ENCODE measurements around the gene HOXA3. TPM values are rescaled to one million over a fixed set of nuclear protein-coding genes. Genes with fewer than 3 reads are reported as not detected.

The HOXA3 gene
- total and polyA plus RNA-seq, 4 donors = 6.2 to 36.9 (median 19.0) TPM

DNA sequence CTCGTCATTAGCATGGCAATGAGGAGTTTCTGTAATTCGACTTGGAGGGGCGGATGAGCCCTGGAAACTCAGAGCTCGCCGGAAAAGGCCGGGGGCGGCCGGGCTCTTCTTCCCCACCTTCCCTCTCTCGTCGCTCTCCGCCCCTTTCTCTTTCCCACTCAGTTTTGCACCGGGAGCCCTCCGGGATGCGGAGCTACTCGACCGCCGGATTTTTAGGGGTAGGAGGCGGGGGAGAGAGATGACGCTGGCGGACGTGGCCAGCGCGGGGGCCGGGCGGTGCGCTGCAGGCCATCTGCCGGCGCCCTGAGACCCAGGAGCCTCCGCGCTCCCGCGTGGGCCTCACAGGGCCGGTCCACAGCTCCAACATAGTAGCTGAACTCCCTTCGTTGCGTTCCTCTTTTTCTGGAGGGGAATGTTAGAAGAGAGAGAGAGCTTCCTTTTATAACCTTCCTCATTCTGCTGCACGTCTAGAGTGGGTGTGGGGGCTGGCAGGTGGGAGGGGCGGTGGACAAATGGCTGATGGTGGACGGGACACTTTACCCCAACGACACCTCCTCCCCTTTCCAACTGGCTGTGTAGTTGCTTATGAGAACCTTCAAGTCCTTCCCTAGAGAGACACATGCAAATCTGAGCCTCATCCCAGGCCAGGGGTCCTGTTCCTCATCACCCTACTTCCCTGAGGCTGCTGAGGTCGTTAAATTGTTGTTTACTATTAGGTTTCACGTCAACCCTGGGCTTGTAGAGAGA, 55.4 kb downstream of the HOXA3 start:
- Histone ChIP-seq H3K36me3 (ENCODE audit: control insufficient read depth, insufficient read depth, low read length) (peaks cover 5% of the 10 kb centered on the region), H3K27me3 (ENCODE audit: control insufficient read depth, insufficient read depth, low read length) (peaks cover 28% of the 10 kb centered on the region), H3K27ac (ENCODE audit: low read depth, low read length) (peak overlapping the region; percentile 98), H3K9me3 (ENCODE audit: control insufficient read depth, insufficient read depth, low read length) (no peaks in the 10 kb centered on the region), H3K4me3 (ENCODE audit: low read depth, low read length) (peak overlapping the region; percentile 85), H3K4me1 (ENCODE audit: control insufficient read depth, insufficient read depth, low read length) (peaks cover 43% of the 10 kb centered on the region)
- DNase-seq (ENCODE audit: low read depth in 4 of 6, low spot score in 6 of 6) = peak in 4 of 6 donors; percentile 29 to 78 (median 54)
- WGBS (ENCODE audit: insufficient coverage) = 0% methylated on average over 25 of the region's 41 CpGs

DNA sequence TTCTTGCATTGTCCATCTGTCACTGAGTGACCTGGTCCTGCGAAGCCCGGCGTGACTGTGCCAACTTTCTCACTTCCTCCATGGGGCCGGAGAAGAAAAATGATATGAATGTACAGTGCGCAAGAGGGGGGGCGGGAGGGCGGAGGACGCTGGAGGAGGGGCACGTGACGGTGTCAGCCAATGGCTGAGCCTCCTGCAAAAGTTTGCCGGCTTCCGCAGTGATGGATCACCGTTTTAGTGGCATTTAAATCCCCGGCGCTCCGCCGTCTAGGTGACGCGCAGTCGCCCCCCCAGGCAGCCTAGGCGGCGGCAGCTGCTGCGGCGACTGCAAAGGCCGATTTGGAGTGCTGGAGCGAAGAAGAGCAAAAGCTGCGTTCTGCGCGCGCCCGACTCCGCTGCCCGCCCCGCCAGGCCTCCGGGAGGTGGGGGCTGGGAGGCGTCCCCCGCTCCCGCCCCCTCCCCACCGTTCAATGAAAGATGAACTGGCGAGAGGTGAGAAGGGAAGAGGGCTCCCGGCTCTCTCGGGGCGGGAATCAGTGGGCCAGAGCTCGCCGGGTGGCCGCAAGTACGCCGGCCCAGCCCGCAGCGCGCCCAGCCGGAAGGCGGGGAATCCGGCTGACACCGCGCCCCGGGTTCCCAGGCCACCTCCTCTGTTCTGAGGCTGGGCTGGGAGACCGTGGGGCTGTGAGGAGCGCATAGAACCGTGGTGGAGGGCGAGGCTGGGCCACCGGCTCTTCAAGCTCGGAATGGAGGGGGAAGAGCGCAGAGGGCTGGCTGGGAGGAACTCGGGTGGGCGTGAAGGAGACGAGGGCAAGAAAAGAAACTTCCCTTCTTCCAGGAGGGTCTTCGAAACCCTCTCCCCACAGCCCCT, 56.3 kb downstream of the HOXA3 start, which contains the start of gene HOXA1:
Gene HOXA1 (minus strand): TSS at position 104 of the 871 bp plus-strand sequence. CDS start 88 bp downstream, at position 16.
- Histone ChIP-seq H3K4me1 (ENCODE audit: control insufficient read depth, insufficient read depth, low read length) (peaks cover 44% of the 10 kb centered on the region), H3K36me3 (ENCODE audit: control insufficient read depth, insufficient read depth, low read length) (peaks cover 5% of the 10 kb centered on the region), H3K4me3 (ENCODE audit: low read depth, low read length) (peak within 1 kb of the TSS; percentile 85), H3K27ac (ENCODE audit: low read depth, low read length) (peak within 1 kb of the TSS; percentile 98), H3K27me3 (ENCODE audit: control insufficient read depth, insufficient read depth, low read length) (peaks cover 23% of the 10 kb centered on the region), H3K9me3 (ENCODE audit: control insufficient read depth, insufficient read depth, low read length) (no peaks in the 10 kb centered on the region)
- WGBS (ENCODE audit: insufficient coverage) = under 1% methylated on average over 59 of the region's 68 CpGs
- DNase-seq (ENCODE audit: low read depth in 4 of 6, low spot score in 6 of 6) = peak in 4 of 6 donors; percentile 74 to 98 (median 86)

DNA sequence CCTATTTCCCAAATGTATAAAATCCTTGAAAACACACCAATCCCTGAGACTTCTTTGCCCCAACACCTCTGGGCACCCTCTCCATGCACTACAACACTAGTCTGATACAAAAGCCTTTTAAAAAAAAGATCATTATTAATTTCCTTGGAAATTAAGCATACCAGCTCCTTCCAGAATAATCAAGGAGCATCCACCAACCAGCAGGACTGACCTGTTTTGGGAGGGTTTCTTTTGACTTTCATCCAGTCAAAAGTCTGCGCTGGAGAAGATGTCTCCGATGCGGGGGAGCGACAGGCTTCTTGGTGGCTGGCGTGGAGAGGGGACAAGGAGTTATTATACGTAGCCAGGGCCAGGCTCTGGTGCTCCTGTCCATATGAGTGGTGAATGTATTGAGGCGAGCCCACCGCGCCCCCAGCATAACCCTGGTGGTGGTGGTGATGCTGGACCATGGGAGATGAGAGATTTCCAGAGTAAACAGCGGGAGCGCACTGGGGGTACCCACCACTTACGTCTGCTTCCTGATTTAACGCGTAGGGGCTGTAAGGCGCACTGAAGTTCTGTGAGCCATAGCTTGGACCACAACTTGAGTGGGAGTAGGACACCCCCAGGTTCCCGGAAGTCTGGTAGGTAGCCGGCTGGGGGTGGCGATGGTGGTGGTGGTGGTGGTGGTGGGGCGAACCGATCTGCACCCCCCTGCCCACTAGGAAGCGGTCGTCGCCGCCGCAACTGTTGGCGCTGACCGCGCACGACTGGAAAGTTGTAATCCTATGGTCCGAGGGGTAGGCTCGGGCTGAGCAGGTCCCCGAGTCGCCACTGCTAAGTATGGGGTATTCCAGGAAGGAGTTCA, 57.1 kb downstream of the HOXA3 start:
- no peaks in the 10 kb centered on the region for H3K9me3 ChIP-seq (ENCODE audit: control insufficient read depth, insufficient read depth, low read length)
- peaks cover 5% of the 10 kb centered on the region for H3K36me3 ChIP-seq (ENCODE audit: control insufficient read depth, insufficient read depth, low read length)
- peak overlapping the region; percentile 85 for H3K4me3 ChIP-seq (ENCODE audit: low read depth, low read length)
- peaks cover 40% of the 10 kb centered on the region for H3K4me1 ChIP-seq (ENCODE audit: control insufficient read depth, insufficient read depth, low read length)
- H3K27me3 ChIP-seq (ENCODE audit: control insufficient read depth, insufficient read depth, low read length) = peaks cover 23% of the 10 kb centered on the region
- 16% methylated on average over 30 of the region's 33 CpGs for WGBS (ENCODE audit: insufficient coverage)
- DNase-seq (ENCODE audit: low read depth in 4 of 6, low spot score in 6 of 6) = peak in 2 of 6 donors; percentile 40 to 52
- H3K27ac ChIP-seq (ENCODE audit: low read depth, low read length) = peak overlapping the region; percentile 65

DNA sequence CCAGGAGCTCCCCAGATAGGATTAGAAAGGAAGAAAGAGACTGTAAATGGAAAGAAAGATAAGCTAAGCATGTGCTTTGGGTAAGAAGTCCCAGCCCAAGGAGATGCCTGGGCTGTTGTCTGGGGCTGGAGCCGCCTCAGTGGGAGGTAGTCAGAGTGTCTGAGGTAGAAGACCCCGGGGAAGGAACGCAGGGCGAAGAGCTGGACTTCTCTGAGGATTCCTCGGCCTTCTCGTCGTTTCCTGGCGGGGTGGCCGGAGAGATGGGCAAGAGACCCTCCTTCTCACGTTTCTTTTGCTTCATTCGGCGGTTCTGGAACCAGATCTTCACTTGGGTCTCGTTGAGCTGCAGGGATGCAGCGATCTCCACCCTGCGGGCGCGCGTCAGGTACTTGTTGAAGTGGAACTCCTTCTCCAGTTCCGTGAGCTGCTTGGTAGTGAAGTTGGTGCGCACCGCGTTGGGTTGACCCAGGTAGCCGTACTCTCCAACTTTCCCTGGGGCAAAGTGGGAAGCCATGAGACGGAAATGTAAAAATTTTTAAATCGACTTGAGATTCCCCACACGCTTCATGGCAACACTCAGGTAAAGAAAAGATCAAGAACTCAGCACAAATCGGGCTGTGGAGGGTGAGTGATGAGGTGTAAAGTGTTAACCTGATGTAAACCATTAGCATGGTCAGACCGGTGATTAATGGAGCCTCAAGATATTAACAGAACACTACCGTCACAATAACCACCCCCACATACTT, 57.9 kb downstream of the HOXA3 start:
- Histone ChIP-seq H3K27me3 (ENCODE audit: control insufficient read depth, insufficient read depth, low read length) (peaks cover 28% of the 10 kb centered on the region), H3K27ac (ENCODE audit: low read depth, low read length) (peak overlapping the region; percentile 65), H3K4me1 (ENCODE audit: control insufficient read depth, insufficient read depth, low read length) (peaks cover 40% of the 10 kb centered on the region), H3K4me3 (ENCODE audit: low read depth, low read length) (peak overlapping the region; percentile 85), H3K36me3 (ENCODE audit: control insufficient read depth, insufficient read depth, low read length) (peaks cover 5% of the 10 kb centered on the region), H3K9me3 (ENCODE audit: control insufficient read depth, insufficient read depth, low read length) (no peaks in the 10 kb centered on the region)
- peak in 2 of 6 donors; percentile 9 to 28 for DNase-seq (ENCODE audit: low read depth in 4 of 6, low spot score in 6 of 6)
- WGBS (ENCODE audit: insufficient coverage) = 66% methylated on average over 26 of the region's 29 CpGs

DNA sequence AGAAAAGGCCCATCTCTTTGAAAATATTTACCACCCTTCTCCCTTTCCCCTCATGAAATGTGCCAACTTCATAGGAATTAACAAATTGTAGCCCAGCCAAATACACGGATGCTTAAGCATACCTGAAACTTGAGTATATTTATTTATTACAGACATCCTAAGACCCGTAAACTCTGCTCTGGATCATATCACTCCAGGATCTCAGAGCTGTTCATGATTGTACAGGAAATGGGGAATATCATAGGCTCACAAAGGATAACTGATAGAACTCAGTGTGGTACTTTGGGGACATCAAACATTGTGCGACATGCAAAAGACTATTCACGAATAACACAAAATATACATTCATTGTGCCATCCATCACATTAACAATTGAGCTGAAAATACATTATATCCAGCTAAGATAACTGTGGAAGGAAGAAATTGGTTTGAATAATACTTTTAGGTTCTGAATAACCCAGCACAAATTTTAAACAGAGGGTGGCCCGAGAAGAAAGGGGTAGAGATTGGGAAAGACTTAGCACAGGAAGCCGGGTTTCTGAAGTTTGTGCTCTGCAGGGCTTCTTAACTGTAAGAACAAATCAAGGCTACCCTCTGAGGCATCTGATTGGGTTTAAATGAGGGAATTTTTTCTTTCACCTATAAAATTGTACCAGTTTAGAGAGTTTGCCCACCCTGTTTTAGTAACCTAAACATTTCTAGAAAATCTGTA, 59.0 kb downstream of the HOXA3 start:
- DNase-seq (ENCODE audit: low read depth in 4 of 6, low spot score in 6 of 6) = peak in 2 of 6 donors; percentile 3 to 13
- Histone ChIP-seq H3K27ac (ENCODE audit: low read depth, low read length) (no peak overlapping the region), H3K27me3 (ENCODE audit: control insufficient read depth, insufficient read depth, low read length) (peaks cover 34% of the 10 kb centered on the region), H3K4me3 (ENCODE audit: low read depth, low read length) (no peak overlapping the region), H3K9me3 (ENCODE audit: control insufficient read depth, insufficient read depth, low read length) (no peaks in the 10 kb centered on the region), H3K36me3 (ENCODE audit: control insufficient read depth, insufficient read depth, low read length) (peaks cover 5% of the 10 kb centered on the region), H3K4me1 (ENCODE audit: control insufficient read depth, insufficient read depth, low read length) (peaks cover 33% of the 10 kb centered on the region)
- WGBS (ENCODE audit: insufficient coverage) = no CpG with 5 or more reads among the region's 6 CpGs

DNA sequence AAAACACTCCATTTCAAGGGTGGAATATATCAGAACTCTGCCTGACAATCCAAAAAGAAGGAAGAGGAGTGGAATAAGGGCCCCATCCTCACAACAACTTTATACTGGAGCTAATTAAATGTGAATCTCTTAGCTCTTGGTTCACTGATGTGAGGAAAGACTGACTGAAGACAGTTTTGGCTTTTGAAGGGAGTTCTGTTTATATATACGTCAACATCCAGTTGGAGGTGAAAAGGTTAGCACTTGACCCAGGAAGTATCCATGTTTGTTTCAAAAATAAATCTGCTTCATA, 59.6 kb downstream of the HOXA3 start:
- Histone ChIP-seq H3K27me3 (ENCODE audit: control insufficient read depth, insufficient read depth, low read length) (peaks cover 35% of the 10 kb centered on the region), H3K9me3 (ENCODE audit: control insufficient read depth, insufficient read depth, low read length) (no peaks in the 10 kb centered on the region), H3K36me3 (ENCODE audit: control insufficient read depth, insufficient read depth, low read length) (peaks cover 2% of the 10 kb centered on the region), H3K4me3 (ENCODE audit: low read depth, low read length) (no peak overlapping the region), H3K4me1 (ENCODE audit: control insufficient read depth, insufficient read depth, low read length) (peaks cover 31% of the 10 kb centered on the region), H3K27ac (ENCODE audit: low read depth, low read length) (no peak overlapping the region)
- no peak for DNase-seq (ENCODE audit: low read depth in 4 of 6, low spot score in 6 of 6)
- no CpG with 5 or more reads among the region's 1 CpG for WGBS (ENCODE audit: insufficient coverage)

DNA sequence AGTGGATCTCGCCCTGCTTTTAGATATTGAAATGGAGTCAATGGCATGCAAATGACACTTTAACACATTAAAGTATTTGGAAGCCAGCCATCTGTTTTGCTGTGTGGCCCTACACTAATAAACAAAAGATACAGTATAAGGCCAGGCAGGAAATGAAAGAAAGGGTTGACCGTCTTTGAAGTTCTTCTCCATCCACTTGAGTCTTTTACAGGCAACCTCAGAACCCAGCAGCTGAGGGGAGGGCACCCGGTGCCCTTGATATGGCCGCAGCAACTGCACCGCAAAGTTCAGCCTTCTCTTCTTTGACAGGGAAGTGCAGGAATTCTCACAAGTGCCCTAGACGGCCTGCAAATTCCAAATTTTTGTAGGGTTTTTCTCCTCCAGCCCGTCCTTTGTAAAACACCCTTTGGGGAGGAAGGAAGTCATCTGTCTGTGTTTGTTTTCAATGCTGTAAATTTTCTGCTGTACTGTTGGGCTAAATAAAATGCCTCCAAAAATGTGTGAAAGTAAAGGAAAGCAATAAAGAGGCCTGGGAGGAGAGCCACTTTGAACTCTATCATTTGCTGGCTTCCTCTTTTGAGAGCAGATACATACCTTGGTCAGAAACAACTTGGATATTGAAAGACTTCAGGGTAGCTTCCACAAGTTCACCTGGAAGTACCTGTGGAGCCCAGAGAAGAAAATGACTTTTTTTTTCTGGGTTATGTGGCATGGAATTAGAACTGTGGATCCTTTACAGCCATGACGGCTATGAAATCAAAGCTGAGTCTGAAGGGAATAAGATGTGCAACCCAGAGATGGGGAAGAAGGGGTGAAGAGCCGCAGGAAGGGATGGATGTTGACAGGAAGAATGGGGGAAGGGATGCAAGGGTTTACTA, 60.2 kb downstream of the HOXA3 start:
- Histone ChIP-seq H3K9me3 (ENCODE audit: control insufficient read depth, insufficient read depth, low read length) (no peaks in the 10 kb centered on the region), H3K4me3 (ENCODE audit: low read depth, low read length) (no peak overlapping the region), H3K4me1 (ENCODE audit: control insufficient read depth, insufficient read depth, low read length) (peaks cover 31% of the 10 kb centered on the region), H3K27me3 (ENCODE audit: control insufficient read depth, insufficient read depth, low read length) (peaks cover 39% of the 10 kb centered on the region), H3K36me3 (ENCODE audit: control insufficient read depth, insufficient read depth, low read length) (peaks cover 2% of the 10 kb centered on the region), H3K27ac (ENCODE audit: low read depth, low read length) (no peak overlapping the region)
- 64% methylated on average over 3 of the region's 9 CpGs for WGBS (ENCODE audit: insufficient coverage)
- peak in 1 of 6 donors; percentile 54 for DNase-seq (ENCODE audit: low read depth in 4 of 6, low spot score in 6 of 6)

DNA sequence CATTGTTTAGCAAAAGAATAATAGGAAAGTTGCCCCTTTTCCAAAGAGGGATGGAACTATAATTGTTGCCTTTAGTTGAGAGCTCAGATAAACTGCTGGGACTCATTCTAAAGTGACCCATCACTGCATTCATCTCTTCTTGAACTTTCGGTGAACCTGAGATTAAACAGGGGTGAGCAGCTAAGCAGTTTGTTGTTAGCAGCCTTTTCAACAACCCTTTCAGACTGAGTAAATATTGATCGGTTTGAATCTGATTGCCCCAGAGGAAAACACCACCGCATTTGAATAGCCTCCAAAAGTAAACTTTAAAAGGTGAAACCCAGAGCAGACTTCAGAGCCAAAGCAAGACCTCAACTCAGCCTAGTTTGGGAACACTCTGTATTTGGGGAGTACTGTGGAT, 61.3 kb downstream of the HOXA3 start:
- no peaks in the 10 kb centered on the region for H3K9me3 ChIP-seq (ENCODE audit: control insufficient read depth, insufficient read depth, low read length)
- peaks cover 2% of the 10 kb centered on the region for H3K36me3 ChIP-seq (ENCODE audit: control insufficient read depth, insufficient read depth, low read length)
- peak in 3 of 6 donors; percentile 15 to 71 (median 25) for DNase-seq (ENCODE audit: low read depth in 4 of 6, low spot score in 6 of 6)
- H3K4me3 ChIP-seq (ENCODE audit: low read depth, low read length) = no peak overlapping the region
- no CpG with 5 or more reads among the region's 3 CpGs for WGBS (ENCODE audit: insufficient coverage)
- H3K4me1 ChIP-seq (ENCODE audit: control insufficient read depth, insufficient read depth, low read length) = peaks cover 24% of the 10 kb centered on the region
- peaks cover 38% of the 10 kb centered on the region for H3K27me3 ChIP-seq (ENCODE audit: control insufficient read depth, insufficient read depth, low read length)
- H3K27ac ChIP-seq (ENCODE audit: low read depth, low read length) = peak overlapping the region; percentile 8

Data from spinal cord (tissue), 10 donors.